OCI-LY7 (cell line): ENCODE measurements around the gene HABP4. TPM values are rescaled to one million over a fixed set of nuclear protein-coding genes. Genes with fewer than 3 reads are reported as not detected.
A peak's percentile ranks its signal among the peaks of the same experiment; 100 is the strongest.

ENCODE experiments used
- BruUV-seq: library from RNA; stranded (reverse); fragments of 400-500 nt; replicated peaks from 2 replicates; lab custom pipeline; 2021; lab: Mats Ljungman, UMichigan
- CTCF ChIA-PET: fragments of 300-600 bp; sonication (Branson Sonifier 250); formaldehyde crosslinking; loops from one replicate; lab custom pipeline; 2022; ENCODE audit warnings: antibody characterized with exemption; ENCODE audit not compliant: unreplicated experiment; lab: Charles Lee
- POLR2A ChIA-PET: fragments of 300-600 bp; sonication (Branson Sonifier 250); formaldehyde crosslinking; loops from one replicate; lab custom pipeline; 2022; ENCODE audit warnings: antibody characterized with exemption; lab: Charles Lee
- DNase-seq: peaks from one replicate; pipeline ENCODE4 v3.0.0-alpha.2; 2015; ENCODE audit warnings: low spot score
- H2AFZ ChIP-seq: fragments of 200-600 bp; sonication (generic), shearing (Covaris generic); 2 replicates; pipeline ENCODE4 v1.6.1; 2014; ENCODE audit warnings: mild to moderate bottlenecking, antibody characterized with exemption, low read length, moderate library complexity
- H3K27ac ChIP-seq: fragments of 200-600 bp; sonication (generic); 2 replicates; pipeline ENCODE4 v1.5.1; 2014; ENCODE audit warnings: mixed run types, low read depth, mild to moderate bottlenecking, moderate library complexity, low read length, inconsistent platforms; ENCODE audit not compliant: poor library complexity, severe bottlenecking
- H3K36me3 ChIP-seq: fragments of 200-600 bp; sonication (generic); 2 replicates; pipeline ENCODE4 v1.6.1; 2014; ENCODE audit warnings: mild to moderate bottlenecking, antibody characterized with exemption, low read length, moderate library complexity, mixed read lengths; ENCODE audit not compliant: insufficient read depth
- H3K4me1 ChIP-seq: fragments of 200-600 bp; sonication (generic); 2 replicates; pipeline ENCODE4 v1.5.1; 2014; ENCODE audit warnings: mild to moderate bottlenecking, low read length; ENCODE audit not compliant: insufficient read depth, poor library complexity, severe bottlenecking
- H3K4me2 ChIP-seq: fragments of 200-600 bp; sonication (generic); 2 replicates; pipeline ENCODE4 v1.6.1; 2014; ENCODE audit warnings: mild to moderate bottlenecking, low read length
- H3K4me3 ChIP-seq: fragments of 200-600 bp; sonication (generic); 2 replicates; pipeline ENCODE4 v1.5.1; 2014; ENCODE audit warnings: mild to moderate bottlenecking, low read depth, low read length; ENCODE audit not compliant: poor library complexity, severe bottlenecking
- H3K79me2 ChIP-seq: fragments of 200-600 bp; sonication (generic); 2 replicates; pipeline ENCODE4 v1.6.1; 2016; ENCODE audit warnings: low read depth, mild to moderate bottlenecking, low read length, moderate library complexity, mixed read lengths; ENCODE audit not compliant: insufficient read depth
- H3K9me2 ChIP-seq: fragments of 200-600 bp; sonication (generic); 2 replicates; pipeline ENCODE4 v1.6.1; 2016; ENCODE audit warnings: mild to moderate bottlenecking, low read length, mixed read lengths; ENCODE audit not compliant: insufficient read depth
- H3K9me3 ChIP-seq: fragments of 200-600 bp; sonication (generic); 2 replicates; pipeline ENCODE4 v1.6.1; 2014; ENCODE audit warnings: mild to moderate bottlenecking, mixed run types, low read length, mixed read lengths
- H4K20me1 ChIP-seq: fragments of 200-600 bp; sonication (generic); 2 replicates; pipeline ENCODE4 v1.6.1; 2014; ENCODE audit warnings: mild to moderate bottlenecking, antibody characterized with exemption, low read length, moderate library complexity, mixed read lengths; ENCODE audit not compliant: insufficient read depth
- EZH2phosphoT487 ChIP-seq: fragments of 200-600 bp; sonication (generic); IDR thresholded peaks from 2 replicates; pipeline ENCODE4 v1.6.1; 2018; ENCODE audit warnings: low read depth, borderline replicate concordance, mild to moderate bottlenecking, mixed run types, antibody characterized with exemption, low read length, moderate library complexity, mixed read lengths
- intact Hi-C: fragments of 100-400 bp; cut with micrococcal nuclease; formaldehyde crosslinking; loops from one replicate; pipeline ENCODE4 v1.10.0; 2022; ENCODE audit not compliant: unreplicated experiment
- total RNA-seq, 2 experiments: library from RNA; depleted of rRNA in 1 of 2; stranded (reverse); fragments of >200 nt in 1 of 2; shearing (Covaris generic) in 1 of 2; gene quantifications; 2 replicates each; pipeline ENCODE4 v1.2.3, GENCODE V29; 2014 to 2022
- TF ChIP-seq, protein P1 (sequence below): fragments of 200-600 bp; sonication (generic); conservative IDR thresholded peaks from 2 replicates; pipeline ENCODE4 v1.5.1; 2014; ENCODE audit warnings: mild to moderate bottlenecking, antibody characterized with exemption, low read length, moderate library complexity, mixed read lengths

Gene HABP4
- total RNA-seq, 2 experiments from 2014 or later: 6.0 to 11.0 TPM

DNA sequence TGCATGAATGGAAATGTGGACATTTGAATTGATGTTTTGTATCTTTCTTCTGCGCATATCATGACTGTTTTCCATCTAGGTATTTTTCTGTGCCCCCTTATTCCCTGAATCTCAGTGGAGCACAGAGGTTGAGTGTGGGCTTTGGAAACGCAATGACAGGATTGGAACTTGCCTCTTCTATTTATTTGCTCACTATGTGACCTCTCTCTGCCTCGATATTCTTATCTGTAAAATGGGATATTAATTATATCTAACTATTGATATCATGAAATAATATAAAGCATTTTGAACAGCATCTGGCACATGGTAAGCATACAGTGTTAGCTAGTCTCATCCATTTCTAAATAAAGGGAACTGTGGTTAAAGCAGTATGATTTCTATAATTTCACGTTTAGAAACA is 26.0 kb downstream of the HABP4 start:
- no peak overlapping the region for H3K4me3 ChIP-seq
- H2AFZ ChIP-seq: no peak overlapping the region
- H3K4me1 ChIP-seq: peaks cover 7% of the 10 kb centered on the region
- H4K20me1 ChIP-seq: no peaks in the 10 kb centered on the region
- H3K9me3 ChIP-seq: no peaks in the 10 kb centered on the region
- no peak for DNase-seq
- TF ChIP-seq EZH2phosphoT487: no peak
- TF ChIP-seq, protein P1, sequence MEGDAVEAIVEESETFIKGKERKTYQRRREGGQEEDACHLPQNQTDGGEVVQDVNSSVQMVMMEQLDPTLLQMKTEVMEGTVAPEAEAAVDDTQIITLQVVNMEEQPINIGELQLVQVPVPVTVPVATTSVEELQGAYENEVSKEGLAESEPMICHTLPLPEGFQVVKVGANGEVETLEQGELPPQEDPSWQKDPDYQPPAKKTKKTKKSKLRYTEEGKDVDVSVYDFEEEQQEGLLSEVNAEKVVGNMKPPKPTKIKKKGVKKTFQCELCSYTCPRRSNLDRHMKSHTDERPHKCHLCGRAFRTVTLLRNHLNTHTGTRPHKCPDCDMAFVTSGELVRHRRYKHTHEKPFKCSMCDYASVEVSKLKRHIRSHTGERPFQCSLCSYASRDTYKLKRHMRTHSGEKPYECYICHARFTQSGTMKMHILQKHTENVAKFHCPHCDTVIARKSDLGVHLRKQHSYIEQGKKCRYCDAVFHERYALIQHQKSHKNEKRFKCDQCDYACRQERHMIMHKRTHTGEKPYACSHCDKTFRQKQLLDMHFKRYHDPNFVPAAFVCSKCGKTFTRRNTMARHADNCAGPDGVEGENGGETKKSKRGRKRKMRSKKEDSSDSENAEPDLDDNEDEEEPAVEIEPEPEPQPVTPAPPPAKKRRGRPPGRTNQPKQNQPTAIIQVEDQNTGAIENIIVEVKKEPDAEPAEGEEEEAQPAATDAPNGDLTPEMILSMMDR: no peak
- H3K27ac ChIP-seq: no peak overlapping the region
- no peak overlapping the region for H3K4me2 ChIP-seq
- POLR2A ChIA-PET: interaction anchor here (0.6 to 2.1 kb wide), 2 partner anchors 10 to 31 kb away, joined by 3 to 4 read pairs; no protein-coding TSS in a partner anchor
- no peaks in the 10 kb centered on the region for H3K36me3 ChIP-seq
- no TSS peak for BruUV-seq
- no peaks in the 10 kb centered on the region for H3K79me2 ChIP-seq
- CTCF ChIA-PET: no interaction called here
- H3K9me2 ChIP-seq: no peaks in the 10 kb centered on the region
- intact Hi-C loops: no loop called here

DNA sequence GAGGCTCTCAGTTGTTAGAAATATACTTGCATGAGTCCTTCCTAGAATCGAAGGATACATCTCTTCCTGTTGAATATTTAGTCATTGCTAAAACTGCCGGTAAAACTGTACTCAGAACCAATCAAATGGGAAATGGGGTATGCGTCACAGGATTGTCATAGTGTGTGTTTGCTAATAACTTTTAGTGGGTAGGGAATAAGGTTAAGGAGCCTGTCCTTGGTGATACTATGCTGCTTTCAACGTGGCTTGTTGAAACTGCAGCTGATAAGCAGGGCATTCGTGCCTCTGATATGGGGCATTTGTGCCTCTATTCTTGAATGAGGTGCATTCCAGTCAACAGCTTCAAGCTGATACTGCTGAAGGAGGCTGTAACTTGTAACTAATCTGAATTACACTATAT is 26.6 kb downstream of the HABP4 start:
- H3K4me3 ChIP-seq: no peak overlapping the region
- H3K4me1 ChIP-seq: peaks cover 7% of the 10 kb centered on the region
- no peak overlapping the region for H3K27ac ChIP-seq
- H2AFZ ChIP-seq: no peak overlapping the region
- CTCF ChIA-PET: no interaction called here
- intact Hi-C loops: no loop called here
- H3K4me2 ChIP-seq: no peak overlapping the region
- no peaks in the 10 kb centered on the region for H4K20me1 ChIP-seq
- H3K9me2 ChIP-seq: no peaks in the 10 kb centered on the region
- TF ChIP-seq EZH2phosphoT487: no peak
- TF ChIP-seq, protein P1: no peak
- POLR2A ChIA-PET: interaction anchor here (1.3 to 2.1 kb wide), 2 partner anchors 9 kb away, joined by 4 read pairs; no protein-coding TSS in a partner anchor
- no peak for DNase-seq
- H3K79me2 ChIP-seq: no peaks in the 10 kb centered on the region
- H3K9me3 ChIP-seq: no peaks in the 10 kb centered on the region
- no peaks in the 10 kb centered on the region for H3K36me3 ChIP-seq
- no TSS peak for BruUV-seq

GRCh38 chr9:96478829-96479371 is 28.9 kb downstream of the HABP4 start:
- H3K4me2 ChIP-seq: 0 out of 2 replicates have a peak overlapping the region, but pooled peaks have one; percentile 2
- H3K36me3 ChIP-seq: no peaks in the 10 kb centered on the region
- no peaks in the 10 kb centered on the region for H3K79me2 ChIP-seq
- intact Hi-C loops: no loop called here
- no peak overlapping the region for H3K4me3 ChIP-seq
- no peaks in the 10 kb centered on the region for H4K20me1 ChIP-seq
- ChIA-PET POLR2A (no interaction called here), CTCF (interaction anchor here (0.6 kb wide), 1 partner anchor 57 kb away, joined by 3 read pairs; no protein-coding TSS in a partner anchor)
- no peak overlapping the region for H3K27ac ChIP-seq
- no peak overlapping the region; the same call in 1 of the 2 replicates for H2AFZ ChIP-seq
- BruUV-seq: no TSS peak
- H3K9me2 ChIP-seq: no peaks in the 10 kb centered on the region
- TF ChIP-seq EZH2phosphoT487: no peak
- TF ChIP-seq, protein P1: no peak
- H3K4me1 ChIP-seq: peaks cover 18% of the 10 kb centered on the region
- DNase-seq: no peak
- no peaks in the 10 kb centered on the region for H3K9me3 ChIP-seq
